ACHN (cell line): Measurements from ENCODE around the gene RTP3.
A peak's percentile ranks its signal among the peaks of the same experiment; 100 is the strongest.
"Not testable (repeated sequence)": the region's sequence is repeated elsewhere in the genome, so short reads cannot be mapped to it uniquely, and the experiment has no call there.

Source experiments
- DNase-seq: peaks from one replicate; pipeline ENCODE4 v3.0.0-alpha.2; 2015
- in situ Hi-C: cut with HindIII; loops from 2 replicates; pipeline ENCODE4 v1.10.0; 2017; ENCODE audit warnings: low sequenced_read_pairs, low pct_ligation_motif_present, low pct_unique_long_range_greater_than_20kb

RTP3 gene

DNA sequence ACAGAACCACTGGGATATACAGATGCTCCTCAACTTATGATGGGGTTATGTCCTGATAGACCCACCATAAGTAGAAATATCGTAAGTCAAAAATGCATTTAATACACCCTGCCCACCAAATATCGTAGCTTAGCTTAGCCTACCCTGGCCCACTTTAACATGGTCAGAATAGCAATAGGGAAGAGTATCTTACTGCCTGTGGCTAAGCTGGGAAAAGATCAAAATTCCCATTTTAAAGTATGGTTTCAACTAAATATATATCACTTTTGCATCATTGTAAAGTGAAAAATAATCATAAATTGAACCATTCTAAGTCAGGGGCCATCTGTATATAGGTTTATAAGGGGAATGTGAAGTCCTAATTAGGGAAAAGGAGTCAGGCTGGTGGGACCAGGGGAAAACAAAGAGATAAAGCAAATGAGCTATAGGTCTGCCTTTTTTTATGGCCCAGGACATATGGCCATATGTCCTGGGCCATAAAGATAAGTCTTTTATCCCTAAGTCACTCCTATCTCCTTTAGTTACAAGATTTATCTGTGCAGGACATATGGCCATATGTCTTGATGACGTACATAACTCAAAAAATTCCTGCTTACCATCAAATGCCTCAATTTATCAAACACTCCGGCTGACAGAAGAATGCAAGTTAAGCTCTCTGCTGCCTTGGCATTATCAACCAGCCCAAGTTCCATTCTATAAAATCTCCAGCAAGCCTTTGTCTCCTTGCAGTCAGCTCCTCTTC lies 11.2 kb downstream of the RTP3 start:
- no peak for DNase-seq
- in situ Hi-C loops: no loop called here

DNA sequence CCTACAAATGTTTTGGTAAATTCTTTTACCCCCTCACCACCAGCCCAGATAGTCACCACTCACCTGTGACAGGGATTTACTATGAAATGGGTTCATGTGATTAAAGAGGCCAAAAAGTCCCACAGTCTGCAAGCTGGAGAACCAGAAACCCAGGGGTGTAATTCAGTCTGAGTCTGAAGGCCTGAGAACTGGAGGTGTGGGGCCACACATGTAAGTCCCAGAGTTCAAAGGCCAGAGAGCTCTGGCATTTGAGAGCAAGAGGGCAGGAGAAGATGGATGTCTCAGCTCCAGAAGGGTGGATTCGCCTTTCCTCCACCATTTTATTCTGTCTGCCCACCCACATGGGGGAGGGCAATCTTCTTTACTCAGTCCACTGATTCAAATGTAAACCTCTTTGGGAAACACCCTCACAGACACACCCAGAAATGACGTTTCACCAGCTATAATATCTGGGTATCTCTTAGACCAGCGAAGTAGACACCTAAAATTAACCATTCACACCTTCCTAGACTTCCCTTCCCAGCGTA lies 11.9 kb downstream of the RTP3 start:
- in situ Hi-C loops: no loop called here
- no peak for DNase-seq

DNA sequence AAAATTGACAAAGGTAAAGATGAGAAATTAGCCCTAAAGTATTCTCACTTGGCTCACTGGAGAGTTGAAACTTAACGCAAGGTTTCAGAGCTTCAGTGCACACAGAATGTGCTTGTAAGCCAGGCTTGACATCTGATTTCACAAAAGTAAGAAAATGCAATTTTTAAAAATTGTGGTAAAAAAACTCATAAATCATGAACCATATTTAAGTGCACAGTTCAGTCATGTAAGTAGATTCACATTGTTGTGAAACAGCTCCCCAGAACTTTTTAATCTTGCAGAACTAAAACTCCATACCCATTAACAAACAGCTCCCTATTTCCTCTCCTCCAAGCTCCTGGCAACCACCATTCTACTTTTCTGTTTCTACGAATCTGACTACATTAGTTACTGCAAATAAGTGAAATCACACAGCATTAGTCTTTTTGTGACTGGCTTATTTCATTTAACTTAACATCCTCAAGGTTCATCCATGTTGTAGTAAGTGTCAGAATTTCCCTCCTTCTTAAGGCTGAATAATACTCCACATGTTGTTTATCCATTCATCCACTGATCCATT lies 14.5 kb downstream of the RTP3 start:
- DNase-seq: no peak
- in situ Hi-C loops: no loop called here

DNA sequence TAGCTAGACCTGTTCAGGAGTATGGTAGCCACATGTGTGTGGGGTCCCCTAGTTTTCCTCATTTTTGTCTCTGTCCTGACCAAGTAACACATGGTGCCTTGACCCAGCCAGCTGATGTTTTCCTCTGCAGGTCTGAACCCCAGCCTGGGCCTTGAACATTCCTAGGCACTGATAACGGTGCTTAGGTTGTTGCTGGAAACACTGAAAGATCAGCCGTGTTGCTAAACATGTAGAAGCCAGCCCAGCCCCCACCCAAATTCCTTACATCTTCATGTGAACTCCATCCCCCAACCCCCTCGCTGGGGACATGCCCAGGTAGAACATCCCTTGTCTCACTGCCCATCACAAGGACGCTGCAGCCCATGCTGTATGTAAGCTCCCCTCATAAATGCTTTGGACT lies 18.7 kb downstream of the RTP3 start:
- in situ Hi-C loops: no loop called here

DNA sequence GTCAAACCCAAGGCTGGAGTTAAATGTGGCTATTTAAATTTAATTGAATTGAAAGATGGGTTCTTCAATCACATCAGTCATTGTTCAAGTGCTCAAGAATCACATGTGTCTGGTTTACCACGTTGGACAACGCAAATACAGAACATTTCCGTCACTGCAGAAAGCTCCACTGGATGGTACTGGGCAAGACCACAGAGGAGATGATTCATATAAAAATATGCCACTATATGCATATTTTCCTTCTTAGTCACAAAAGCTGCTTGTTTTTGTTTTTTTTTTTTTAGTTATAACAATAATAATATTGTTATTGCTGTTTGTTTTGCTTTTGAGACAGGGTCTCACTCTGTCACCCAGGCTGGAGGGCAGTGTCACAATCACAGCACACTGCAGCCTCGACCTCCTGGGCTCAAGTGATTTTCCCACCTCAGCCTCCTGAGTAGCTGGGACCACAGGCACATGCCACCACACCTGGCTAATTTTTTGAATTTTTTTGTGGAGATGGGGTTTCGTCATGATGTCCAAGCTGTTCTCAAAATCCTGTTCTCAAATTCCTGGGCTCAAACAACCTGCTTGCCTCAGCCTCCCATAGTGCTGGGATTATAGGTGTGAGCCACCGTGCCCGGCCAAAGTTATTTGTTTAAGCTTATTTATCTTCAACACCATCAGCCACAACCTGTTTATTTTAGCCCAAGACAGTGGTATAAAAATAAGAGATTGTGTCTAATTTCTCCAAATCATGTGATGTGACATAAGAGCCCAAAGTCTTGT lies 19.4 kb downstream of the RTP3 start:
- in situ Hi-C loops: no loop called here
- peak; percentile 3 for DNase-seq

More for the DNA sequence above, 18.7 kb downstream of the RTP3 start:
- no peak for DNase-seq

DNA sequence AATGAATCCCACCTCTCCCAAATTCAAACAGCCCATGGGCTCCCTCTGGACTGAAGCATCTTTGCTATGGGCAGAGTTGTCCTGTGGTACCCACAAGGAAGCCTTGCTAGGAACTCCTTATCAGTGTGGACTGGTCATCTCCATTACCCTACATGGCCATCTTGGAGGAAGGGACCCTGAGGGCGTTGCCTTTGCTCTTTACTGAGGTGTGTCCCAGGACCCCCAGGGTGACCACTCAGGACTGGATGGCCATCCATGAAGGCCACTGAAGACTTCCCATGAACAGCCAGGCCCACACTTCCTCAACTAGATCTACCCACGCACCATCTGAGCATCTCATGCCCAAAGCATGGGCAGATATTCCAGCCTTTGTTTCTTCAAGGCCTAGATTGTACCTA lies 20.0 kb downstream of the RTP3 start:
- no peak for DNase-seq

DNA sequence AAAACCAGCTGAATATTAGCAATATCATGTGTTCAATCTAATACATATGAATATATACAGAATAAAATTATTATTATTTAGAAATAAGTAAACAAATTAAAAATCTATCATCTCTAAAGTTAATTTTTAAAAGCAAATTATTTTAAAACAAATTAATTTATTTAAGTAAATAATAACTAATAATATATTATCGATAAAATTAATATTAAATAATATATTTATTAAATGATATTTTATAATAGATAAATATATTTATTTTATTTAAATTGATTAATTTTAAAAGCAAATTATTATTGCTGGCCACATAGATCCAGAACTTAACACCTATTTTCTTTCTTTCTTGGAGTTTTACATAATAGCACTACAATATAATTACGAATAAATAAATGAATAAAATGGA lies 22.2 kb downstream of the RTP3 start:
- no peak for DNase-seq
- in situ Hi-C loops: no loop called here

More for the DNA sequence above, 20.0 kb downstream of the RTP3 start:
- in situ Hi-C loops: no loop called here

DNA sequence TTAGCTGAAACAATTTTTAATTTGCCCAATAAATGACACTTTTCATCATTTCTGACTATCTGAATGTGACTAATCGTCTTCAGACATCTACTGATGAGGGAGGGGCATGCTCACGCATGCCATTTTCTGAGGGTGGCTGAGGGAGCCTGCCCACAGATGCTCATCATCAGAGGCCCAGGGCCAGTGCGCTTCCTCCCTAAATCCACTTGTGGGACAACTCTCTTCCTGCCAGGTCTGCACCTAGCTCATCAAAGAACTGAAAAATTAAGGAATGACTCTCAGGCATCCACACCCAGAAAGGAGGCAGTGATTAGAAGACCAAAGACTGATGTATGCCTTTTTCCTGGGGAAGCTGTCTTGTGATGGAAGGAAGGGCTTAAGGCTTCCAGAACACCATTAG lies 22.8 kb downstream of the RTP3 start:
- in situ Hi-C loops: no loop called here
- DNase-seq: no peak

DNA sequence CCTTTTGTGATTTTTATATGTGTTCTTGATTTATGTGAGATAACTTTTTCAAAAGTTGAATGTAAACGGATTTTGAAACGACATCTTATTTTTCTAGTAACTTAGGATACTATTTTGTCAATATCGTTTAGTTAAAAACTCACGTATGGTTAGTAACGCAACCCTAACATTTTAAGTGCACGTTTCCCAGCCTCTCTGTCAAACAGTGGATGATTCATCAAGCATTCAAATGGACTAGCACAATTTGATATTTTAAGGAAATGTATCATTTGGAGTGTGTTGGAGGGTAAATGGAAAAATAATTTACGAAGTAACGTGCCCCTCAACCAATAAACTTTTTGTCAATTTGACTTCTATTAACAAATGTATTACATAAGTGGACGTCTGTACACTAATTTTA lies 23.3 kb downstream of the RTP3 start:
- no peak for DNase-seq

DNA sequence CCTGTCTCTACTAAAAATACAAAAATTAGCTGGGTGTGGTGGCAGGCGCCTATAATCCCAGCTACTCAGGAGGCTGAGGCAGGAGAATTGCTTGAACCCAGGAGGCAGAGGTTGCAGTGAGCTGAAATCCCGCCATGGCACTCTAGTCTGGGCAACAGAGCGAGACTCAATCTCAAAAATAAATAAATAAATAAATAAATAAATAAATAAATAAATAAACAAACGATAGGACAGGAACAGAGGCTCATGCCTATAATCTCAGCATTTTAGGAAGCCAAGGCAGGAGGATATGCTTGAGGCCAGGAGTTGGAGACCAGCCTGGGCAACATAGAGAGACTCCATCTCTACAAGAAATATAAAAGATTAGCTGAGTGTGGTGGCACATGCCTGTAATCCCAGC lies 24.4 kb downstream of the RTP3 start:
- DNase-seq, in situ Hi-C loops: not testable (repeated sequence)

More for the DNA sequence above, 23.3 kb downstream of the RTP3 start:
- in situ Hi-C loops: no loop called here

DNA sequence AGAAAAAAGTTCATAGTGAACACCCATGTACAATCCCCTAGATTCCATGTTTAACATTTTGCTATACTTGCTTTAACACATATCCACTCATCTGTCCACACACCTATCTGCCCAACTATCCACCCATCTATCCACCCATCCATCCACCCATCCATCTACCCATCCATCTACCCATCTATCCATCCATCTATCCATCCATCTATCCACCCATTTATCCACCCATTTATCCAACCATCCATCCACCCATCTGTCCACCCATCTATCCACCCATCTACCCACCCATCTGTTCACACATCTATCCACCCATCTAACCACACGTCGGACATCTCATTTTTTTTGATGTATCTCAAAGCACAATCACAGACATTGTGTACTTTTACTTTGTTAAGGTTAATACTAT lies 25.8 kb downstream of the RTP3 start:
- no peak for DNase-seq
- in situ Hi-C loops: no loop called here

DNA sequence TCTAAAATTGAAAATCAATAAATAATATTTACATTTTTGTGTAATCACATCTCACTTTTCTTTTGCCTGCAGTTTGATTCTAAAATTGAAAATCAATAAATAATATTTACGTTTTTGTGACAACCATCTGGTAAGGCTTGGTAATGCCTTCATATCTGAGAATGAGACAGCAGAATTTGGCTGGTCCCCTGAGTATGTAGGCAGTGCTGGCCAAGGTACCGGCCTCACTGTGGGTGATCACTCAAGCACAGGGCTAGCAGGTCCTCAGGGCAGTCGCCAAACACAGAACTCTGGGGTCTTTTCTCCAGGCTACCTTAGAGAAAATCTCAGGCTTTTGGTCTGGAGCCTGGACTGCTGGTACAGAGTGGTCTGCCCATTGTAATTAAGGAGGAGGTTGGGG lies 26.2 kb downstream of the RTP3 start:
- in situ Hi-C loops: no loop called here

DNA sequence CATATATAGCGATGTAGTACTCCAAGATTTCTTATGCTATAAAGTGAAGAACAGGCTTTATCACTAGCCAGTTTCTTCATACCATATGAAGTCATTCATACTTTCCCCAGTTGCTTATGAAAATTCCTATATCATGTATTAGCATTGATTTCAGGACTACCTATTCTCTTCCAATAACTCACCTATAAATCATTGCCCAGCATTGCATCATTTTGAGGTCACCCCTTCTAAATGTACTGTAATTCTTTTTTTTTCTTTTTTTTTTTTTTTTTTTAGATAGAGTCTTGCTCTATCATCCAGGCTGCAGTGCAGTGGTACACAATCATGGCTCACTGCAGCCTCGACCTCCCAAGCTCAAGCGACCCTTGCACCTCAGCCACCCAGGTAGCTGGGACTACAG lies 27.1 kb downstream of the RTP3 start:
- in situ Hi-C loops: no loop called here
- DNase-seq: no peak

More for the DNA sequence above, 26.2 kb downstream of the RTP3 start:
- DNase-seq: no peak

DNA sequence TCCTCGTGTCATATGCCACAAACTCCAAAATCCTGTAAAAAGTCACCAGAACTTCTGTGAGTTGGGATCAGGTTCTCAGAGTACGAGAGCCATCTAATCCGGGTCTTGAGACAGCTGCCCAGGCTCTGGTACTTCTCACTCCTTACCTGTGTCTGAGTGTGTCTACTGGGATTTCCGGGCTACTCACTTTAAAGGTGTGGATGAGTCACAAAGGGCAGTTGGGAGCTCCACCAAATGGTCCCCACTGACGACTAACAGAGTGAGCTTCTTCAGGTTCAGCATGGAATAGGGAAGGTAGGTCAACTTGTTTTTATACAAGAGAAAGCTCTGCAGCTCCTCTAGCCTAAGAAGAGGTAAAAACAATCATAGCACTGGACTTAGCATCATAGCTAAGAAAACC lies 29.5 kb downstream of the RTP3 start:
- in situ Hi-C loops: no loop called here
- DNase-seq: no peak

DNA sequence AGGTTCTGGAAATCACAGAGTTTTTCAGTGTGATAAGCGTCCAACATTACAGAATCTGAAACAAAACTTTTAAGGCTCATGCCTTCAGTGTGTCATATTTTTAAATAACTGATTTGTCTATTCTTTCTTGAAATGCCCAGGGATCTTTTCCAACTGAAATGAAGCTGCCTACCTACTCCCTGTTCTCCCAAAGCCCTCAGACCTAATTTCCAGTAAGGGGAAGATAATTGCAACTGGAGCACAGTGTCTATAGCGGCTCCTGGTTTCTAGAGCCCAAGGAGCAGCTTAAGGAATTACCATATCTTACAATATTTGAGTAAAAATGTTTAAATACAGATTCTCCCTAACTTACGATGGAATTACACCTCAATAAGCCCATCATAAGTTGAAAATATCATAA lies 35.3 kb downstream of the RTP3 start:
- no peak for DNase-seq
- in situ Hi-C loops: no loop called here

DNA sequence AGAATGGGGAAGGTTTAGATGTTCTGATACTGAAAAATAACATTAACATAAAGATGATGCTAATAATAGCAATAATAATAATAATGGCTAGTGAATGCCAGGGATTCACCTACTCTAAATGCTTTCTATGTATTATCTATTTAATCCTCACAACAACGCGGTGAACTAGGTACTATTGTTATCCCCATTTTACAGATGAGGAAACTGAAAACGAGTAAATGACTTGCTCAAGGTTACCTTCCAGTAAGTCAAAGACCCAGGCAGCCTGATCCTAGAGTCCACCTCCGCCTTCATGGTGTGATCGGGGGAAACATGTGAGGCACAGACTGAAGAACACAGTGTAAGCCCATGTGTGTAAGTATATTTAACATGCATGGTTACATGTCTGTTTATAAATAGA lies 38.0 kb downstream of the RTP3 start:
- DNase-seq: no peak
- in situ Hi-C loops: no loop called here

DNA sequence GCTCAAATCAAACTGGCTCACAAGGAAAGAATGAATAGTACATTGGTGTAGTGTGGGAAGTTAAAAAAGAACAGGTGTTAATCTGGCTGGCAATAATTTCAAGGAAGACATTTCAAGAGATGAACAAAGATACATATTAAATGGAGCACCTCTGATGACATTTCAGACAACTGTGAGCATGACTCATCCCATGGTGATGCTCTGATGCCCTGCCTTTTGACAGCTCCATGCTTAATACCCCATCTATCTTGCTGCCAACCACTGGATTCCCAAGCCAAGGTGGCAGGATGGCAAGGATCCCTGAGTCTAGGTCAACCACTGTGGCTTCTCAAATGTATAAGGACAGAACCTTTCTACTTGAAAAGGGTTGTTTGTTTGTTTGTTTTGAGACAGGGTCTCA lies 39.0 kb downstream of the RTP3 start:
- no peak for DNase-seq
- in situ Hi-C loops: no loop called here

DNA sequence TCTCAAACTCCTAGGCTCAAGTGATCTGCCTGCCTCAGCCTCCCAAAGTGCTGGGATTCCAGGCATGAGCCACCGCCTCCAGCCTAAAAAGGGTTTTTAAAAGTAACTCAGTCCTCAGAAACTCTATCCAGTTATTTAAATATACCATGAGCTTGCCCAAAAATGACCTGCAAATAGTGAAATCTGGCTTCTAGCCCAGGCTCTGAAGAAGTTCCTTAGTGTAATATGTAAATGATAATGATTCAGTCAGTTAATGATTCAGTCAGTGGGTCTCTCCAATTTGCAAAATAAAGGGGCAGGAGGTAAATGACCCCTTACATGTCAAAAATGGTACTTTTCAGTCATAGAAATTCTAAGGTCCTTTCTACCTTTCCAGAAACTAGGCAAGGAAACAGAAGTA lies 39.5 kb downstream of the RTP3 start:
- in situ Hi-C loops: no loop called here
- no peak for DNase-seq

DNA sequence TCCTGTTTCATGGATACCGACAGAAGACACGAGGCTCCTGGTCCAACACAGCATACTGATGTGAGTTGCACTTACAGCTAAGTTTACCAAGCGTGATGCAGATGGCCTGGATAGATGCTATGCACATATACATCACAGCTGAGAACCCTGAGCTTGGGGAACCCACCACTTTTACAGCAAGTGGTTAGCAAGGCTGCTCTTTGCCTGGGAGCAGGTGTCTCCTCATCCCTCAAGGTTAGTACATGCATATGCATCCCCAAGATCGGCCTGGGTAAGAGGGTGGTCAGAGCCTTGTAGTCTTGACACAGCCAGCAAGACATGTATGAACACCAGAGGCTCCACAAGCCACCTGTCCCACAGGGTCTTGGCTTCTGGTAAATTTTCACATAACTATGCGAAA lies 40.0 kb downstream of the RTP3 start:
- in situ Hi-C loops: no loop called here
- no peak for DNase-seq

DNA sequence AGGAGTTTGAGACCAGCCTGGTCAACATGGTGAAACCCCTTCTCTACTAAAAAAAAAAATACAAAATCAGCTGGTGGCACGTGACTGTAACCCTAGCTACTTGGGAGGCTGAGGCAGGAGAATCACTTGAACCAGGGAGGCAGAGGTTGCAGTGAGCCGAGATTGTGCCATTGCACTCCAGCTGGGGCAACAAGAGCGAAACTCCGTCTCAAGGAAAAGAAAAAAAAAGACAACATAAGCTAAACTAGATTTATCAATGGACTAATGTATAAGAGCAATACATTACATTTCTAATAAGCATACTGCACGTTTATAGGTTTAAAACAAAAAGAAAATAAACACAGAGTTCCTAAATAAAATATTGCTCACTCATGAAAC lies 40.6 kb downstream of the RTP3 start:
- in situ Hi-C loops: not testable (repeated sequence)

More for the DNA sequence above, 40.6 kb downstream of the RTP3 start:
- not testable (repeated sequence) for DNase-seq
